ENCODE results near the gene XIST.

- TF ChIP-seq, protein P1, sequence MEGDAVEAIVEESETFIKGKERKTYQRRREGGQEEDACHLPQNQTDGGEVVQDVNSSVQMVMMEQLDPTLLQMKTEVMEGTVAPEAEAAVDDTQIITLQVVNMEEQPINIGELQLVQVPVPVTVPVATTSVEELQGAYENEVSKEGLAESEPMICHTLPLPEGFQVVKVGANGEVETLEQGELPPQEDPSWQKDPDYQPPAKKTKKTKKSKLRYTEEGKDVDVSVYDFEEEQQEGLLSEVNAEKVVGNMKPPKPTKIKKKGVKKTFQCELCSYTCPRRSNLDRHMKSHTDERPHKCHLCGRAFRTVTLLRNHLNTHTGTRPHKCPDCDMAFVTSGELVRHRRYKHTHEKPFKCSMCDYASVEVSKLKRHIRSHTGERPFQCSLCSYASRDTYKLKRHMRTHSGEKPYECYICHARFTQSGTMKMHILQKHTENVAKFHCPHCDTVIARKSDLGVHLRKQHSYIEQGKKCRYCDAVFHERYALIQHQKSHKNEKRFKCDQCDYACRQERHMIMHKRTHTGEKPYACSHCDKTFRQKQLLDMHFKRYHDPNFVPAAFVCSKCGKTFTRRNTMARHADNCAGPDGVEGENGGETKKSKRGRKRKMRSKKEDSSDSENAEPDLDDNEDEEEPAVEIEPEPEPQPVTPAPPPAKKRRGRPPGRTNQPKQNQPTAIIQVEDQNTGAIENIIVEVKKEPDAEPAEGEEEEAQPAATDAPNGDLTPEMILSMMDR (optimal IDR thresholded peaks at IDR 0.05 in 1 of 3, IDR thresholded peaks at IDR 0.05 in 1 of 3, conservative IDR thresholded peaks at IDR 0.05 in 1 of 3; ENCODE audit: extremely low read depth in 1 of 3, insufficient read depth in 2 of 3, low read length in 3 of 3), result no peak
- no peak for TF ChIP-seq EZH2 (IDR thresholded peaks at IDR 0.05; ENCODE audit: low read length)
Observed at GRCh38 chrX:73825569-73825968, 26.9 kb downstream of the XIST start.

Measured in keratinocyte (primary cell).